ENCODE data around the gene ANAPC4. TPM values are rescaled to one million over a fixed set of nuclear protein-coding genes. Genes with fewer than 3 reads are reported as not detected.

The ANAPC4 gene
- polyA plus RNA-seq, 1 donor (not counting 4 experiments of a cell fraction or from before 2014, with no cell fraction given) = 26.9 TPM

- dilution Hi-C loops (cut with MboI; ENCODE audit: extremely low pct_ligation_motif_present, low sequenced_read_pairs) = no loop called here
- H3K4me3 ChIP-seq (ENCODE audit: control insufficient read depth in 2 of 3, extremely low read depth in 1 of 3, insufficient read depth in 2 of 3, low read depth in 1 of 3, low read length in 3 of 3) = no peak overlapping the region
- H3K36me3 ChIP-seq (ENCODE audit: control insufficient read depth in 2 of 2, extremely low read depth in 1 of 2, insufficient read depth in 2 of 2, low read length in 2 of 2) = peaks cover 0 to 1% of the 10 kb centered on the region in 2 experiments
- no peaks in the 10 kb centered on the region for H3K4me1 ChIP-seq (ENCODE audit: control insufficient read depth, extremely low read depth, insufficient read depth, low read length)
- H3K9me1 ChIP-seq (ENCODE audit: control insufficient read depth, extremely low read depth, insufficient read depth, low read length) = no peaks in the 10 kb centered on the region
- H3K4me2 ChIP-seq (ENCODE audit: control insufficient read depth, extremely low read depth, insufficient read depth, low read depth, low read length) = no peak overlapping the region
- no peak overlapping the region for H3K9ac ChIP-seq (ENCODE audit: control insufficient read depth, extremely low read depth, insufficient read depth, low read length)
- H3K9me3 ChIP-seq (ENCODE audit: control insufficient read depth, low read depth, low read length) = no peaks in the 10 kb centered on the region
- H3K27me3 ChIP-seq (ENCODE audit: control insufficient read depth, extremely low read depth, insufficient read depth, low read length) = no peaks in the 10 kb centered on the region
- no peak overlapping the region for H3K27ac ChIP-seq (ENCODE audit: control insufficient read depth, insufficient read depth, low read length)
- no peaks in the 10 kb centered on the region for H3K79me2 ChIP-seq (ENCODE audit: control insufficient read depth, insufficient read depth, low read length)
- TF ChIP-seq CTCF (optimal IDR thresholded peaks at IDR 0.05 in 1 of 3, IDR thresholded peaks at IDR 0.05 in 1 of 3, conservative IDR thresholded peaks at IDR 0.05 in 1 of 3; ENCODE audit: extremely low read depth in 1 of 3, insufficient read depth in 2 of 3, low read length in 3 of 3) (no peak), EZH2 (IDR thresholded peaks at IDR 0.05; ENCODE audit: low read length) (no peak)
- no peak for FAIRE-seq
- H2AFZ ChIP-seq (ENCODE audit: control insufficient read depth, low read length) = no peak overlapping the region
- DNase-seq (ENCODE audit: low read depth, low spot score) = no peak
- H4K20me1 ChIP-seq (ENCODE audit: control insufficient read depth, extremely low read depth, insufficient read depth, low read length) = no peaks in the 10 kb centered on the region
Observed at GRCh38 chr4:25343671-25344070, 33.4 kb upstream of the ANAPC4 start.

- no peak overlapping the region for H3K4me2 ChIP-seq (ENCODE audit: control insufficient read depth, extremely low read depth, insufficient read depth, low read depth, low read length)
- no peak overlapping the region for H3K27ac ChIP-seq (ENCODE audit: control insufficient read depth, insufficient read depth, low read length)
- DNase-seq (ENCODE audit: low read depth, low spot score) = no peak
- no peaks in the 10 kb centered on the region for H3K9me1 ChIP-seq (ENCODE audit: control insufficient read depth, extremely low read depth, insufficient read depth, low read length)
- dilution Hi-C loops (cut with MboI; ENCODE audit: extremely low pct_ligation_motif_present, low sequenced_read_pairs) = no loop called here
- no peaks in the 10 kb centered on the region for H3K79me2 ChIP-seq (ENCODE audit: control insufficient read depth, insufficient read depth, low read length)
- H3K4me1 ChIP-seq (ENCODE audit: control insufficient read depth, extremely low read depth, insufficient read depth, low read length) = no peaks in the 10 kb centered on the region
- TF ChIP-seq EZH2 (IDR thresholded peaks at IDR 0.05; ENCODE audit: low read length) (no peak), CTCF (optimal IDR thresholded peaks at IDR 0.05 in 1 of 3, IDR thresholded peaks at IDR 0.05 in 1 of 3, conservative IDR thresholded peaks at IDR 0.05 in 1 of 3; ENCODE audit: extremely low read depth in 1 of 3, insufficient read depth in 2 of 3, low read length in 3 of 3) (no peak)
- H3K9me3 ChIP-seq (ENCODE audit: control insufficient read depth, low read depth, low read length) = no peaks in the 10 kb centered on the region
- no peak overlapping the region for H3K9ac ChIP-seq (ENCODE audit: control insufficient read depth, extremely low read depth, insufficient read depth, low read length)
- no peak overlapping the region for H3K4me3 ChIP-seq (ENCODE audit: control insufficient read depth in 2 of 3, extremely low read depth in 1 of 3, insufficient read depth in 2 of 3, low read depth in 1 of 3, low read length in 3 of 3)
- H4K20me1 ChIP-seq (ENCODE audit: control insufficient read depth, extremely low read depth, insufficient read depth, low read length) = no peaks in the 10 kb centered on the region
- peaks cover 0 to 1% of the 10 kb centered on the region in 2 experiments for H3K36me3 ChIP-seq (ENCODE audit: control insufficient read depth in 2 of 2, extremely low read depth in 1 of 2, insufficient read depth in 2 of 2, low read length in 2 of 2)
- H2AFZ ChIP-seq (ENCODE audit: control insufficient read depth, low read length) = no peak overlapping the region
- FAIRE-seq = no peak
- no peaks in the 10 kb centered on the region for H3K27me3 ChIP-seq (ENCODE audit: control insufficient read depth, extremely low read depth, insufficient read depth, low read length)
Observed at GRCh38 chr4:25345744-25346143, 31.3 kb upstream of the ANAPC4 start.

Measured in keratinocyte (primary cell).